Cardiac fibroblast (primary cell): Measurements from ENCODE around the gene TTLL11.

ENCODE experiments used
- DNase-seq, 2 donors: peaks; one replicate each; pipeline versions ENCODE4 v3.0.0 to v3.0.0-alpha.2; 2010; ENCODE audit warnings: low read depth in 2 of 2
- H3K4me3 ChIP-seq, 2 donors: replicated peaks in 1 of 2; 1 replicate in 1 of 2; 2 replicates in 1 of 2; pipeline ENCODE4 v1.5.1; 2011; ENCODE audit warnings: low read depth in 2 of 2, low read length in 2 of 2, mild to moderate bottlenecking in 2 of 2, moderate library complexity in 1 of 2
- TF ChIP-seq, protein P1 (sequence below): IDR thresholded peaks from one replicate; pipeline ENCODE4 v1.5.1; 2011; ENCODE audit warnings: low read depth, mild to moderate bottlenecking, low read length, inconsistent platforms

Gene TTLL11

DNA sequence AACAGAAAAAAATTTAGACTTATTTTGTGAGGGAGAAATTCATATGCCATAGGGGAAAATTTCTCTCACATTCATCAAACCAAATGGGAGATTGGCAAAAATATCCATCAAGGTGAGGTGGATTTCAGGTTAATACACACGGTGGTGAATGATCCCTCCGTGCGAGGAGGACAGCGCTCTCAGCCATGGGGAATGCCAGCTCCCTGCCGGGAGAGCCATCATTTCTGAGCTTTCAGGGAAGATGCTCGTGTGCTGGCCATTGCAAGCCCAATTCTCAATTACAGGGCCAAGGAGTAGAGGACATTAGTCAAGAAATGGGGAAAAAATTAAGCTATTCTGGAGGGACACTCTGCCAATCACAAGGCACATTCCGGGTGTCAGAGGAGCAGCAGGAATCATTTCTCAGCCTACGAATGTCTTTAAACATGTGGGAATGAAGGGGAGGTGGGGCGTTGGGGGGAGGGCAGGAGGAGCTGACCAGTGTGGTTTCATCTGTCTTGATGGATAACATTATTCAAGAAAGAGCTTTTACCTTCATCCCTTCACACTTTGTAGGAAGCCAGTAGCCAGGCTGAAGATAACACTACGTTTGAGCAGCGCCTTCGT is 276.2 kb downstream of the TTLL11 start:
- H3K4me3 ChIP-seq: no peak overlapping the region
- TF ChIP-seq, protein P1, sequence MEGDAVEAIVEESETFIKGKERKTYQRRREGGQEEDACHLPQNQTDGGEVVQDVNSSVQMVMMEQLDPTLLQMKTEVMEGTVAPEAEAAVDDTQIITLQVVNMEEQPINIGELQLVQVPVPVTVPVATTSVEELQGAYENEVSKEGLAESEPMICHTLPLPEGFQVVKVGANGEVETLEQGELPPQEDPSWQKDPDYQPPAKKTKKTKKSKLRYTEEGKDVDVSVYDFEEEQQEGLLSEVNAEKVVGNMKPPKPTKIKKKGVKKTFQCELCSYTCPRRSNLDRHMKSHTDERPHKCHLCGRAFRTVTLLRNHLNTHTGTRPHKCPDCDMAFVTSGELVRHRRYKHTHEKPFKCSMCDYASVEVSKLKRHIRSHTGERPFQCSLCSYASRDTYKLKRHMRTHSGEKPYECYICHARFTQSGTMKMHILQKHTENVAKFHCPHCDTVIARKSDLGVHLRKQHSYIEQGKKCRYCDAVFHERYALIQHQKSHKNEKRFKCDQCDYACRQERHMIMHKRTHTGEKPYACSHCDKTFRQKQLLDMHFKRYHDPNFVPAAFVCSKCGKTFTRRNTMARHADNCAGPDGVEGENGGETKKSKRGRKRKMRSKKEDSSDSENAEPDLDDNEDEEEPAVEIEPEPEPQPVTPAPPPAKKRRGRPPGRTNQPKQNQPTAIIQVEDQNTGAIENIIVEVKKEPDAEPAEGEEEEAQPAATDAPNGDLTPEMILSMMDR: no peak
- no peak for DNase-seq

GRCh38 chr9:121816449-121816817 is 276.7 kb downstream of the TTLL11 start:
- DNase-seq: no peak
- TF ChIP-seq, protein P1: no peak
- H3K4me3 ChIP-seq: no peak overlapping the region

DNA sequence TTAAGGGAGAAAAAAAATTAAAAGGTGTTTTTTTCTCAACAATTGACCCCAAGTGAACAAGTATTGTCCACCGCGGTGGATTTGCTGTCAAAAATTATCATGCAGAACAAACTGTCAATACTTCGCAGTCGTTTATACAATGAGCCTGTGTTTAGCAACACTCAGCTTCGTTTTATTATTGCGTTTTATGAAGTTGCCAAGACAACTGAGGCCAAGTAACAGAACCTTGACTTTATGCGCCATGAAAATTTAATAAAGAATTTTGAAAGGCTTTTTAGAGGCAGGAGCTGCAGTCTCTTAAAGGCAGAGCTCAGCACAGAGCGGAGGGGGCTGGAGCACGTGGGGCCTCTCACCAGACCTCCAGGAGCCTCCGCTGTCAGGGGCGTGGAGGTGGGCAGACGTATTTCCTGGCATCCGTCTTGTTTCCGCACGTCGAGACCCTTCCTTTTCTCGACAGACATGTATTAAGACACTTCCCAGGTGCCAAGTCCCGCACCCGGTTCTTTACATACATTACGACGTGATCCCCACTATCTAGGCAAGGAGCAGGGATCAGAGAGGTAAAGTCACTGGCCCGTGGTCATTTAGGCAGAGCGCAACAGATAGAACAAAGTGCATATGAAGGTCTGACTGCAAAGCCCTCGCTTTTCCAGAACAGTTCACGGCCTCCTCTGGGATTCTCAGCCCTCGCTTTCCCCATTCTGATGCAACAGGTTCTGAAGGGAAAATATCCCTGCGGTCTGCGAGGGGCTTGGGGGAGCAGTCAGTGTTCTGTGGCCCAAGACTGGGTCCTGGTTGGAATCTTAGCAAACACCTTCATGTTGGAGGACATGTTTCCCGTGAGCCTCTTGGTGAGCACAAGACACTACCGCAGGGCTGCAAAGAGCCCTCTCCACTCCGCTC is 277.3 kb downstream of the TTLL11 start:
- DNase-seq: no peak
- no peak overlapping the region for H3K4me3 ChIP-seq
- TF ChIP-seq, protein P1: no peak

GRCh38 chr9:121815084-121815483 is 278.0 kb downstream of the TTLL11 start:
- H3K4me3 ChIP-seq: no peak overlapping the region
- TF ChIP-seq, protein P1: no peak
- DNase-seq: no peak

- DNase-seq: no peak
- TF ChIP-seq, protein P1: no peak
- no peak overlapping the region for H3K4me3 ChIP-seq
Measured at GRCh38 chr9:121814594-121814993, 278.5 kb downstream of the TTLL11 start.

- no peak for DNase-seq
- TF ChIP-seq, protein P1: no peak
- no peak overlapping the region for H3K4me3 ChIP-seq
Measured at GRCh38 chr9:121813519-121814210, 279.4 kb downstream of the TTLL11 start.
